H9 (cell line): ENCODE data around the gene LHFPL6. TPM values are rescaled to one million over a fixed set of nuclear protein-coding genes. Genes with fewer than 3 reads are reported as not detected.

Source experiments
- DNase-seq: peaks from one replicate; pipeline ENCODE4 v3.0.0-alpha.2; 2017
- H2AFZ ChIP-seq: one replicate; pipeline ENCODE4 v1.6.1; 2013; ENCODE audit warnings: mild to moderate bottlenecking, low read length, control low read depth, moderate library complexity
- H2AK5ac ChIP-seq: 2 replicates; pipeline ENCODE4 v1.6.1; 2013; ENCODE audit warnings: low read length, control low read depth, mixed read lengths; ENCODE audit not compliant: insufficient read length
- H2BK120ac ChIP-seq: one replicate; pipeline ENCODE4 v1.6.1; 2013; ENCODE audit warnings: low read depth, mild to moderate bottlenecking, low read length, control low read depth, inconsistent platforms; ENCODE audit not compliant: poor library complexity, severe bottlenecking
- H2BK12ac ChIP-seq: 2 replicates; pipeline ENCODE4 v1.6.1; 2013; ENCODE audit warnings: low read length, control low read depth, mixed read lengths, low read depth; ENCODE audit not compliant: insufficient read length
- H2BK15ac ChIP-seq: 2 replicates; pipeline ENCODE4 v1.6.1; 2013; ENCODE audit warnings: low read depth, low read length, control low read depth
- H2BK20ac ChIP-seq: one replicate; pipeline ENCODE4 v1.6.1; 2013; ENCODE audit warnings: low read depth, mild to moderate bottlenecking, low read length, control low read depth, inconsistent platforms; ENCODE audit not compliant: poor library complexity, severe bottlenecking
- H2BK5ac ChIP-seq: 2 replicates; pipeline ENCODE4 v1.6.1; 2013; ENCODE audit warnings: low read length, control low read depth, mixed read lengths; ENCODE audit not compliant: insufficient read length
- H3K14ac ChIP-seq: 2 replicates; pipeline ENCODE4 v1.6.1; 2013; ENCODE audit warnings: low read length, control low read depth; ENCODE audit not compliant: insufficient read depth
- H3K18ac ChIP-seq: 2 replicates; pipeline ENCODE4 v1.6.1; 2013; ENCODE audit warnings: low read depth, mild to moderate bottlenecking, mixed read lengths, low read length, control low read depth; ENCODE audit not compliant: insufficient read length
- H3K23ac ChIP-seq: 2 replicates; pipeline ENCODE4 v1.6.1; 2013; ENCODE audit warnings: low read length, control low read depth, mixed read lengths, low read depth; ENCODE audit not compliant: insufficient read length
- H3K23me2 ChIP-seq: 2 replicates; pipeline ENCODE4 v1.6.1; 2013; ENCODE audit warnings: low read depth, mild to moderate bottlenecking, mixed read lengths, low read length, control low read depth; ENCODE audit not compliant: insufficient read length, poor library complexity, severe bottlenecking
- H3K27ac ChIP-seq: 2 replicates; pipeline ENCODE4 v1.5.1; 2013; ENCODE audit warnings: low read length, control low read depth, mixed read lengths, low read depth; ENCODE audit not compliant: insufficient read length
- H3K27me3 ChIP-seq: 2 replicates; pipeline ENCODE4 v1.6.1; 2013; ENCODE audit warnings: low read length, control low read depth, inconsistent platforms; ENCODE audit not compliant: insufficient read depth
- H3K4ac ChIP-seq: 2 replicates; pipeline ENCODE4 v1.6.1; 2013; ENCODE audit warnings: low read depth, mild to moderate bottlenecking, control low read depth, inconsistent platforms, low read length, moderate library complexity
- H3K4me1 ChIP-seq: 2 replicates; pipeline ENCODE4 v1.6.1; 2013; ENCODE audit warnings: low read length, control low read depth, inconsistent platforms; ENCODE audit not compliant: insufficient read depth
- H3K4me2 ChIP-seq: 2 replicates; pipeline ENCODE4 v1.6.1; 2013; ENCODE audit warnings: low read length, control low read depth, mixed read lengths; ENCODE audit not compliant: insufficient read length, insufficient read depth
- H3K56ac ChIP-seq: 2 replicates; pipeline ENCODE4 v1.6.1; 2013; ENCODE audit warnings: low read depth, mild to moderate bottlenecking, mixed read lengths, low read length, control low read depth; ENCODE audit not compliant: insufficient read length
- H3K79me1 ChIP-seq: 2 replicates; pipeline ENCODE4 v1.6.1; 2013; ENCODE audit warnings: low read depth, mild to moderate bottlenecking, moderate library complexity, low read length, control low read depth, inconsistent platforms; ENCODE audit not compliant: insufficient read depth, poor library complexity, severe bottlenecking
- H3K79me2 ChIP-seq: 2 replicates; pipeline ENCODE4 v1.6.1; 2013; ENCODE audit warnings: low read length, control low read depth, inconsistent platforms; ENCODE audit not compliant: insufficient read depth
- H3K9ac ChIP-seq: 2 replicates; pipeline ENCODE4 v1.6.1; 2013; ENCODE audit warnings: low read length, control low read depth, mixed read lengths; ENCODE audit not compliant: insufficient read length; ENCODE audit errors: extremely low read depth
- H3K9me3 ChIP-seq: one replicate; pipeline ENCODE4 v1.6.1; 2013; ENCODE audit warnings: low read depth, low read length, inconsistent platforms; ENCODE audit not compliant: control insufficient read depth
- H3T11ph ChIP-seq: one replicate; pipeline ENCODE4 v1.6.1; 2013; ENCODE audit warnings: mild to moderate bottlenecking, low read length, control low read depth, inconsistent platforms
- H4K20me1 ChIP-seq: one replicate; pipeline ENCODE4 v1.6.1; 2013; ENCODE audit not compliant: control insufficient read depth, insufficient read length, insufficient read depth
- H4K5ac ChIP-seq: 2 replicates; pipeline ENCODE4 v1.6.1; 2013; ENCODE audit warnings: low read depth, mild to moderate bottlenecking, mixed read lengths, low read length, control low read depth; ENCODE audit not compliant: insufficient read length
- H4K8ac ChIP-seq: replicated peaks from 2 replicates; pipeline ENCODE4 v1.6.1; 2013; ENCODE audit warnings: low read length, control low read depth, mixed read lengths, low read depth; ENCODE audit not compliant: insufficient read length
- H4K91ac ChIP-seq: 2 replicates; pipeline ENCODE4 v1.6.1; 2013; ENCODE audit warnings: low read depth, mild to moderate bottlenecking, moderate library complexity, mixed read lengths, low read length, control low read depth; ENCODE audit not compliant: insufficient read length
- H3K27ac Mint-ChIP-seq, 3 experiments: 2 replicates in 2 of 3; 3 replicates in 1 of 3; pipeline ENCODE4 v1.8.0; 2020 to 2021; ENCODE audit warnings: mixed read lengths in 3 of 3, mild to moderate bottlenecking in 1 of 3, moderate library complexity in 1 of 3
- H3K27me3 Mint-ChIP-seq: 2 replicates; pipeline ENCODE4 v1.8.0; 2021; ENCODE audit warnings: low read depth, mild to moderate bottlenecking, moderate library complexity, mixed read lengths
- H3K36me3 Mint-ChIP-seq, 3 experiments: 2 replicates in 2 of 3; 3 replicates in 1 of 3; pipeline ENCODE4 v1.8.0; 2020 to 2021; ENCODE audit warnings: low read depth in 3 of 3, mixed read lengths in 3 of 3; ENCODE audit not compliant: insufficient read depth in 1 of 3
- H3K4me1 Mint-ChIP-seq, 2 experiments: 2 replicates each; pipeline ENCODE4 v1.8.0; 2020; ENCODE audit warnings: mixed read lengths in 2 of 2
- H3K4me3 Mint-ChIP-seq, 2 experiments: 2 replicates in 1 of 2; 3 replicates in 1 of 2; pipeline ENCODE4 v1.8.0; 2020 to 2021; ENCODE audit warnings: mild to moderate bottlenecking in 2 of 2, mixed read lengths in 2 of 2, moderate library complexity in 1 of 2
- H3K9me3 Mint-ChIP-seq, 2 experiments: 2 replicates in 1 of 2; 3 replicates in 1 of 2; pipeline ENCODE4 v1.8.0; 2020; ENCODE audit warnings: mild to moderate bottlenecking in 2 of 2, mixed read lengths in 2 of 2, moderate library complexity in 1 of 2
- CTCF ChIP-seq: fragments of 200-600 bp; sonication (generic); conservative IDR thresholded peaks from 3 replicates; pipeline ENCODE4 v1.8.0; 2021; ENCODE audit warnings: antibody characterized with exemption, mild to moderate bottlenecking
- WGBS: extraction: QIAGEN DNeasy Blood & Tissue Kit; methylation state at CpG from one replicate; pipeline ENCODE4 v1.1.7; 2013; ENCODE audit warnings: missing lambda C conversion rate, low lambda C conversion rate, mixed read lengths; ENCODE audit not compliant: insufficient read length; ENCODE audit errors: extremely low coverage; 5-methylcytosine and 5-hydroxymethylcytosine counted together
- total RNA-seq: library from RNA; stranded (reverse); gene quantifications from 2 replicates; pipeline ENCODE4 v1.2.1, GENCODE V29; 2021

Gene LHFPL6
- total RNA-seq, 1 experiment from 2014 or later, result 3.5 TPM

GRCh38 chr13:39415008-39415802 is 187.8 kb downstream of the LHFPL6 start:
- Histone ChIP-seq H2BK5ac (no peak overlapping the region), H2BK20ac (no peak overlapping the region), H3K18ac (no peak overlapping the region), H2BK15ac (no peak overlapping the region), H3K14ac (no peak overlapping the region), H2AK5ac (no peak overlapping the region), H2BK12ac (no peak overlapping the region), H3K4ac (no peak overlapping the region), H4K20me1 (no peaks in the 10 kb centered on the region), H2AFZ (no peak overlapping the region), H3K4me1 (peaks cover 7% of the 10 kb centered on the region; the same call in 1 of the 2 replicates), H3K27ac (no peak overlapping the region), H3K56ac (no peak overlapping the region), H3K4me2 (no peak overlapping the region), H3K23ac (no peak overlapping the region), H3K27me3 (no peaks in the 10 kb centered on the region), H3K9ac (no peak overlapping the region), H3K79me2 (no peaks in the 10 kb centered on the region), H4K91ac (no peak overlapping the region), H3K23me2 (no peaks in the 10 kb centered on the region), H2BK120ac (no peak overlapping the region), H4K5ac (no peak overlapping the region), H3T11ph (no peak overlapping the region), H4K8ac (no peak overlapping the region), H3K79me1 (no peaks in the 10 kb centered on the region), H3K9me3 (no peaks in the 10 kb centered on the region)
- H3K27me3 Mint-ChIP-seq, result peaks cover 5% of the 10 kb centered on the region
- H3K36me3 Mint-ChIP-seq, result no peaks in the 10 kb centered on the region
- H3K9me3 Mint-ChIP-seq, result no peaks in the 10 kb centered on the region; a peak in 1 of 5 replicates
- H3K4me3 Mint-ChIP-seq, result no peak overlapping the region
- no peak overlapping the region for H3K27ac Mint-ChIP-seq
- DNase-seq, result peak; percentile 50
- WGBS, result no CpG with 5 or more reads among the region's 8 CpGs
- TF ChIP-seq CTCF, result peak; percentile 69
- H3K4me1 Mint-ChIP-seq, result peaks cover 60 to 65% of the 10 kb centered on the region in 2 experiments
